Lung (tissue), 12 donors: ENCODE results near the gene QKI. TPM values are rescaled to one million over a fixed set of nuclear protein-coding genes. Genes with fewer than 3 reads are reported as not detected.

ENCODE experiments used
- ATAC-seq: fragments of 200-7000 bp; cut with Tn5 transposase; one replicate; pipeline ENCODE4 v1.9.1; 2020; ENCODE audit warnings: moderate number of reproducible peaks; ENCODE audit not compliant: insufficient read depth, low FRiP score
- DNase-seq, 3 donors: peaks; one replicate each; pipeline ENCODE4 v3.0.0-alpha.2; 2013 to 2017
- H3K27ac ChIP-seq, 2 donors: one replicate each; pipeline ENCODE4 v1.5.1; 2013; ENCODE audit warnings: mild to moderate bottlenecking in 2 of 2, moderate library complexity in 2 of 2, control low read depth in 1 of 2, inconsistent platforms in 1 of 2, low read depth in 1 of 2, low read length in 1 of 2
- H3K27me3 ChIP-seq, 3 donors: one replicate each; pipeline ENCODE4 v1.5.1; 2013; ENCODE audit warnings: low read length in 2 of 3; ENCODE audit not compliant: control insufficient read depth in 3 of 3, insufficient read depth in 3 of 3
- H3K36me3 ChIP-seq, 4 donors: one replicate each; pipeline ENCODE4 v1.5.1; 2013; ENCODE audit warnings: low read length in 4 of 4, mild to moderate bottlenecking in 1 of 4, moderate library complexity in 1 of 4; ENCODE audit not compliant: control insufficient read depth in 4 of 4, insufficient read depth in 4 of 4
- H3K4me1 ChIP-seq, 5 donors: one replicate each; pipeline ENCODE4 v1.5.1; 2013; ENCODE audit warnings: low read length in 5 of 5, mild to moderate bottlenecking in 2 of 5, moderate library complexity in 1 of 5; ENCODE audit not compliant: control insufficient read depth in 5 of 5, insufficient read depth in 5 of 5
- H3K4me3 ChIP-seq: one replicate; pipeline ENCODE4 v1.5.1; 2013; ENCODE audit warnings: mild to moderate bottlenecking, control low read depth, moderate library complexity
- H3K9ac ChIP-seq, 2 donors: one replicate each; pipeline ENCODE4 v1.5.1; 2013; ENCODE audit warnings: low read length in 2 of 2, control low read depth in 1 of 2; ENCODE audit not compliant: insufficient read depth in 1 of 2
- H3K9me3 ChIP-seq, 4 donors: one replicate each; pipeline ENCODE4 v1.5.1; 2013; ENCODE audit warnings: low read length in 3 of 4, mild to moderate bottlenecking in 1 of 4, moderate library complexity in 1 of 4; ENCODE audit not compliant: control insufficient read depth in 4 of 4, insufficient read depth in 3 of 4
- WGBS, 2 donors: extraction: QIAGEN DNeasy Blood & Tissue Kit; methylation state at CpG; one replicate each; pipeline ENCODE4 v1.1.7; 2013; 5-methylcytosine and 5-hydroxymethylcytosine counted together
- polyA plus RNA-seq, 2 donors: library from polyadenylated mRNA; stranded (reverse); fragments of 200-250 nt; gene quantifications; one replicate each; pipeline ENCODE4 v1.2.1, GENCODE V29; 2013
- total RNA-seq, 2 donors: library from RNA; depleted of rRNA in 1 of 2; stranded (reverse); fragments of >200 nt in 1 of 2; gene quantifications; one replicate each; pipeline ENCODE4 v1.2.1, GENCODE V29; 2014 to 2021
- TF ChIP-seq, protein P1 (sequence below): IDR thresholded peaks from 2 replicates; pipeline ENCODE4 v1.5.1; 2012; ENCODE audit warnings: mild to moderate bottlenecking; ENCODE audit errors: control extremely low read depth, extremely low read depth
- donor health status: control.
- donor health status: control.
- donor health status: Bipolar disorder and iron deficiency.
- donor health status: healthy.
- donor health status: DM: yes; HTN: yes; CAD: no.

Gene QKI
- total and polyA plus RNA-seq, 4 donors = 20.6 to 228 (median 114) TPM

DNA sequence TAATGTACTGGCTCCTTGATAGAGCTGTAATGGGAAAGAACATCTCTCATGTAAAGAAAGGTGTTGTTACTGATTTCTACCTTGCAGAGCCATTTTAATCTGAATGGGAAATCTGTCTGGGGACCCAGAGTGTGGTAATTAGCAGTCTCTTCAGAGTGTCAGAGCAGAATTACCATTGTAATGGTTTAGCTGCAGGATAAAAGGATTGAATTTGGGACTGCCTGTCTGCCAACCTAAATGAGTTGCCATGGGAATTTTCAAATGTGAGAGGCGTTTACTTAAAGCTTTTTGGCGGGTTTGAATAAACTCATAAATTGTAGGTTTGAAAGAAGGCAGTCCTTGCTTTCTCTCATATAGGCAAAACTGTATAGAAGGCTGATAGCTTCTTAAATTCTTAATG is 128.8 kb downstream of the QKI start:
- Histone ChIP-seq H3K4me1 (peaks cover 0 to 22% (median 0%) of the 10 kb centered on the region in 5 donors), H3K9ac (no peak overlapping the region), H3K27me3 (no peaks in the 10 kb centered on the region), H3K36me3 (no peaks in the 10 kb centered on the region), H3K9me3 (no peaks in the 10 kb centered on the region), H3K27ac (no peak overlapping the region), H3K4me3 (no peak overlapping the region)
- TF ChIP-seq, protein P1, sequence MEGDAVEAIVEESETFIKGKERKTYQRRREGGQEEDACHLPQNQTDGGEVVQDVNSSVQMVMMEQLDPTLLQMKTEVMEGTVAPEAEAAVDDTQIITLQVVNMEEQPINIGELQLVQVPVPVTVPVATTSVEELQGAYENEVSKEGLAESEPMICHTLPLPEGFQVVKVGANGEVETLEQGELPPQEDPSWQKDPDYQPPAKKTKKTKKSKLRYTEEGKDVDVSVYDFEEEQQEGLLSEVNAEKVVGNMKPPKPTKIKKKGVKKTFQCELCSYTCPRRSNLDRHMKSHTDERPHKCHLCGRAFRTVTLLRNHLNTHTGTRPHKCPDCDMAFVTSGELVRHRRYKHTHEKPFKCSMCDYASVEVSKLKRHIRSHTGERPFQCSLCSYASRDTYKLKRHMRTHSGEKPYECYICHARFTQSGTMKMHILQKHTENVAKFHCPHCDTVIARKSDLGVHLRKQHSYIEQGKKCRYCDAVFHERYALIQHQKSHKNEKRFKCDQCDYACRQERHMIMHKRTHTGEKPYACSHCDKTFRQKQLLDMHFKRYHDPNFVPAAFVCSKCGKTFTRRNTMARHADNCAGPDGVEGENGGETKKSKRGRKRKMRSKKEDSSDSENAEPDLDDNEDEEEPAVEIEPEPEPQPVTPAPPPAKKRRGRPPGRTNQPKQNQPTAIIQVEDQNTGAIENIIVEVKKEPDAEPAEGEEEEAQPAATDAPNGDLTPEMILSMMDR = no peak
- WGBS, 2 donors = 94 to 97% methylated on average over 2 of the region's 2 CpGs
- DNase-seq (no peak), ATAC-seq (no peak)

DNA sequence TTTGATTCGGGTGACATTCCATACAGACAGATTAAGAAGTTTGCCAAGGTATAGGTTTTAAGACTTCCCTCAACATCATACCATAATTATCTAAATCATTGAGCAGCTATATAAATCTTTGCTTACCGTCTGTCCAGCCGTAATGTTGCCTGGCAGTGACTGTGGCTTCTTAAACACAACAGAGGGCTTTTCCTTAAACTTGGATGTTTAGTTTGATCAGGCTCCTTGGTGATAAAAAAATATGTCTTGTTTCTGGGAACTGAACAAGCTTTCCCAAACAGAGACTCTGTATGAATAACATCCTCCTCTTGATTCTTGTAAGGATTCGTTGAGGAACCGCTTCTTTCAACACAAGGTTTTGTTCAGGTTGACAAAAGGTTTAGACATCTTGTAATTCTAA is 130.9 kb downstream of the QKI start:
- TF ChIP-seq, protein P1 = no peak
- no peaks in the 10 kb centered on the region for H3K27me3 ChIP-seq
- no peak overlapping the region for H3K9ac ChIP-seq
- ATAC-seq (no peak), DNase-seq (peak in 1 of 3 donors; percentile 14)
- peaks cover 0 to 5% (median 0%) of the 10 kb centered on the region in 4 donors for H3K36me3 ChIP-seq
- H3K4me3 ChIP-seq = no peak overlapping the region
- no peaks in the 10 kb centered on the region for H3K9me3 ChIP-seq
- WGBS, 2 donors = 81 to 87% methylated on average over 5 of the region's 5 CpGs
- H3K27ac ChIP-seq = no peak overlapping the region
- H3K4me1 ChIP-seq = peaks cover 0 to 20% (median 0%) of the 10 kb centered on the region in 5 donors

DNA sequence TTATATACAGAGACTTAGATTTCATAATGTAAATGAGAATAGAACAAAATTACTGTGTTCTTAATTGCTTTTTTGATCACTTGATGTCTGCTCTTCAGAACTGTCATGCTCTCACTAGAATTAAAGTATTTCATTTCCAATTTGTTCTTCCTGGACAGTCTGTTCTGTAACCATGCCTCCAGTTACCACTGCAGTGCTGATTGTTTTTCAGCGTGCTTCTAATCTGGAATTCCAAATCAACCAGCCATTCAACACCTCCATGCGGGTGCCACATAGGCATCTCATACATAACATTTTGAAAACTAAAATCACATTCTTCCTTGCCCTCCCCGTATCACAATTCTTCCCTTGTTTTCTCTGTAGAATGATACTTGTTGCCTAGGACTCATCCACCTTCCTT is 132.8 kb downstream of the QKI start:
- no peak for ATAC-seq
- peaks cover 0 to 20% (median 0%) of the 10 kb centered on the region in 5 donors for H3K4me1 ChIP-seq
- WGBS, 2 donors = 92 to 99% methylated on average over 3 of the region's 3 CpGs
- peaks cover 0 to 5% (median under 1%) of the 10 kb centered on the region in 4 donors for H3K36me3 ChIP-seq
- no peak overlapping the region for H3K9ac ChIP-seq
- H3K9me3 ChIP-seq = no peaks in the 10 kb centered on the region
- TF ChIP-seq, protein P1 = no peak
- peak overlapping the region in 1 of 2 donors; percentile 33 for H3K27ac ChIP-seq
- DNase-seq = no peak
- H3K4me3 ChIP-seq = no peak overlapping the region
- no peaks in the 10 kb centered on the region for H3K27me3 ChIP-seq

DNA sequence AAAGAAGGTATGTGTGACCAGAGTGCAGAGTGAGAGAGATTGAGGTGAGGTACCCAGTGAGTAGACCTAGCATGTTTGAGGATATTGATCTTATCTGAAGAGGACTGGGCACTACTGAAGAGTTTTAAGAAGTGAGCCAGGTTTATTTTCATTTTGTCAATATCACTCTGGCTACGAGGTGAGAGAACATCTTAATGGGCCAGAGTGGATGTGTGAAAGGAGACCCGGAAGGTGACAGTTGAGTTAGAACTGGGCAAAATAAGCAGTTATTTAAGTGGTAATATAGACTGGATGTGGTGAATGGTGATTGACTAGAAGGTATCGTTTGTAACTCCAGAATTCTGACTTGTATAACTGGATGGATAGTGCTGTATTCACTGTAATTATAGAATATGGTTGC is 134.1 kb downstream of the QKI start:
- no peaks in the 10 kb centered on the region for H3K27me3 ChIP-seq
- TF ChIP-seq, protein P1 = no peak
- H3K27ac ChIP-seq = no peak overlapping the region
- 77 to 92% methylated on average over 3 of the region's 3 CpGs for WGBS, 2 donors
- no peaks in the 10 kb centered on the region for H3K9me3 ChIP-seq
- H3K4me3 ChIP-seq = no peak overlapping the region
- no peak overlapping the region for H3K9ac ChIP-seq
- H3K36me3 ChIP-seq = peaks cover 0 to 6% (median 3%) of the 10 kb centered on the region in 4 donors
- ATAC-seq (no peak), DNase-seq (no peak)
- peaks cover 0 to 19% (median 0%) of the 10 kb centered on the region in 5 donors for H3K4me1 ChIP-seq
